Measurements from ENCODE around the gene ZNF615.

Gene ZNF615

DNA sequence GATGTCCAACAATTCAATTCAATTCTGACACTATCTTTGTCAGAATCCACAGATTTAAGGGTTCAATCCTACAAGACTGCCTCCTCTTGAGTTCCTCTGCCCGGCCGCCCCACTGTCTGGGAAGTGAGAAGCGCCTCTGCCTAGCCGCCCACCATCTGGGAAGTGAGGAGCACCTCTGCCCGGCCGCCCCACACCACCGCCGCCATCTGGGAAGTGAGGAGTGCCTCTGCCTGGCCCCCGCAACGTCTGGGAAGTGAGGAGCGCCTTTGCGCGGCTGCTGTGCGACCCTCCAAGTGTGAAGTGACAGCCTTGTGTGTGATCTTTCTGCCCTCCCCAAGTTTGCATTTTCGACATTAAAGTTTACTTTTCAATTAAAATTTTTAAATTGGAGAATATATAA, 14.2 kb upstream of the ZNF615 start:
- Histone ChIP-seq H3K4me1 (no peaks in the 10 kb centered on the region), H2AFZ (no peak overlapping the region), H3K36me3 (ENCODE audit: control insufficient read depth, insufficient read depth, low read length) (no peaks in the 10 kb centered on the region), H3K4me3 (ENCODE audit: low read depth, low read length) (no peak overlapping the region), H3K9me3 (ENCODE audit: control insufficient read depth, low read length) (no peaks in the 10 kb centered on the region), H3K27me3 (ENCODE audit: control insufficient read depth, insufficient read depth, low read length) (no peaks in the 10 kb centered on the region), H3K9ac (no peak overlapping the region), H3K79me2 (no peaks in the 10 kb centered on the region), H3K27ac (no peak overlapping the region), H3K4me2 (ENCODE audit: low read length) (no peak overlapping the region)
- TF ChIP-seq, protein P1, sequence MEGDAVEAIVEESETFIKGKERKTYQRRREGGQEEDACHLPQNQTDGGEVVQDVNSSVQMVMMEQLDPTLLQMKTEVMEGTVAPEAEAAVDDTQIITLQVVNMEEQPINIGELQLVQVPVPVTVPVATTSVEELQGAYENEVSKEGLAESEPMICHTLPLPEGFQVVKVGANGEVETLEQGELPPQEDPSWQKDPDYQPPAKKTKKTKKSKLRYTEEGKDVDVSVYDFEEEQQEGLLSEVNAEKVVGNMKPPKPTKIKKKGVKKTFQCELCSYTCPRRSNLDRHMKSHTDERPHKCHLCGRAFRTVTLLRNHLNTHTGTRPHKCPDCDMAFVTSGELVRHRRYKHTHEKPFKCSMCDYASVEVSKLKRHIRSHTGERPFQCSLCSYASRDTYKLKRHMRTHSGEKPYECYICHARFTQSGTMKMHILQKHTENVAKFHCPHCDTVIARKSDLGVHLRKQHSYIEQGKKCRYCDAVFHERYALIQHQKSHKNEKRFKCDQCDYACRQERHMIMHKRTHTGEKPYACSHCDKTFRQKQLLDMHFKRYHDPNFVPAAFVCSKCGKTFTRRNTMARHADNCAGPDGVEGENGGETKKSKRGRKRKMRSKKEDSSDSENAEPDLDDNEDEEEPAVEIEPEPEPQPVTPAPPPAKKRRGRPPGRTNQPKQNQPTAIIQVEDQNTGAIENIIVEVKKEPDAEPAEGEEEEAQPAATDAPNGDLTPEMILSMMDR (IDR thresholded peaks at IDR 0.05): no peak

DNA sequence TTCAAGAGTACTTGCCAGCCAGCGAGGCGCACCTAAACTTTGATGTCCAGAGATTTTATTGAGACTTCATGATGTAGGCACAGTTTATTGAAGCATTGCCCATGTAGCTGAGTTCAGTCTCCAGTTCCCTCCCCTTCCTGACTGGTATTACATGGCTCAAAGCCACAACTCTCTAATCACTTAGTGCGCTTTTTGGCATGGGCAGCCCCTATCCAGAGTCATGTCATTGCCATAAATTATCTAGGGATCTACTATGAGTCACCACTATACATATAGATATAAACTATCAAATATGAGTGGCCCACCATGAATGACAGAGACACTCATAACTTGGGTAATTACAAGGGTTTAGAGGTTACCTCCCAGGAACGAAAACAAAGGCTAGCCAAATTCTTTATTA, 12.5 kb upstream of the ZNF615 start:
- no peak overlapping the region for H3K4me3 ChIP-seq (ENCODE audit: low read depth, low read length)
- H3K27me3 ChIP-seq (ENCODE audit: control insufficient read depth, insufficient read depth, low read length): no peaks in the 10 kb centered on the region
- no peaks in the 10 kb centered on the region for H3K4me1 ChIP-seq
- TF ChIP-seq, protein P1 (IDR thresholded peaks at IDR 0.05): no peak
- H3K36me3 ChIP-seq (ENCODE audit: control insufficient read depth, insufficient read depth, low read length): no peaks in the 10 kb centered on the region
- no peak overlapping the region for H3K4me2 ChIP-seq (ENCODE audit: low read length)
- H3K9me3 ChIP-seq (ENCODE audit: control insufficient read depth, low read length): no peaks in the 10 kb centered on the region
- no peak overlapping the region for H2AFZ ChIP-seq
- H3K9ac ChIP-seq: no peak overlapping the region
- H3K27ac ChIP-seq: no peak overlapping the region
- H3K79me2 ChIP-seq: no peaks in the 10 kb centered on the region

DNA sequence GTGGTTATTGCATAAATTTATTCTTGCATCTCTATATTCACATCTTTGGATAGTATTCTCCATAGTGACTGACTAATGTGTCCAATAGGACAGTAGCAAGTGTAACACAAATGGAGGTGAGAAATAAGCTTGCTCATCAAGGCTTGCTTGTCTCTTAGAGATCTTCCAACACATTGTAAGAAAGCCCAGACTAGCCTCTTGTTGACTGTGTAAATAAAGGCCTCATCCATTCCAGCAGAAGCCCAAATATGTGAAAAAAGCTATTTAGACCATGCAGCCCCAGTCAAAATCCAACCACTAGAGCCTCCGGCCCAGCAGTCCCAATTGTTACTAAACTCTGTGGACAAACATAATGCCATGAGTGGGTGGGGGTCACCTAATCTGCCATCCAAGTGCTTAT, 2.7 kb upstream of the ZNF615 start:
- H3K36me3 ChIP-seq (ENCODE audit: control insufficient read depth, insufficient read depth, low read length): no peaks in the 10 kb centered on the region
- TF ChIP-seq, protein P1 (IDR thresholded peaks at IDR 0.05): no peak
- peaks cover 10% of the 10 kb centered on the region for H3K79me2 ChIP-seq
- no peak overlapping the region for H3K9ac ChIP-seq
- H3K27me3 ChIP-seq (ENCODE audit: control insufficient read depth, insufficient read depth, low read length): no peaks in the 10 kb centered on the region
- H3K27ac ChIP-seq: no peak overlapping the region
- no peak overlapping the region for H2AFZ ChIP-seq
- no peak overlapping the region for H3K4me3 ChIP-seq (ENCODE audit: low read depth, low read length)
- no peaks in the 10 kb centered on the region for H3K9me3 ChIP-seq (ENCODE audit: control insufficient read depth, low read length)
- no peak overlapping the region for H3K4me2 ChIP-seq (ENCODE audit: low read length)
- no peaks in the 10 kb centered on the region for H3K4me1 ChIP-seq

DNA sequence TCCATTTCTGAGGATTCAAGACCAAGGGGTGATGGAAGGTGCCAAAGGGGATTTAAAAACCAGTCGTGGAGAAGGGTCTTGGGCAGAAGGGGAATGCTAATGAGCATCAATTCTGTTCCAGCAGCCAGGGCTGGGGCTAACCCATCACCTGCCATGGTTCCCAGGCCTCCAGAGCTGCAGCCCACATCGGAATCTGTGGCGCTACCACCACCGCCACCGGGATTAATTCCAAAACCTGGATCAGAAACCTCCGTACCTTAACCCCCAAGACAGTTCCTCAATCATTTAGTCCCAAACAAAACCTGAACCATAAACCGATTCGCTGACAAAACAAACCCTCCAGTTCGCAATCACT, 583 bp downstream of the ZNF615 start:
- Histone ChIP-seq H3K27me3 (ENCODE audit: control insufficient read depth, insufficient read depth, low read length) (no peaks in the 10 kb centered on the region), H3K4me1 (no peaks in the 10 kb centered on the region), H3K4me3 (ENCODE audit: low read depth, low read length) (peak overlapping the region; percentile 86), H3K9ac (peak overlapping the region; percentile 80), H3K9me3 (ENCODE audit: control insufficient read depth, low read length) (no peaks in the 10 kb centered on the region), H3K4me2 (ENCODE audit: low read length) (peak overlapping the region; percentile 85), H3K27ac (peak overlapping the region; percentile 94), H3K36me3 (ENCODE audit: control insufficient read depth, insufficient read depth, low read length) (no peaks in the 10 kb centered on the region), H3K79me2 (peaks cover 23% of the 10 kb centered on the region), H2AFZ (peak overlapping the region; percentile 100)
- TF ChIP-seq, protein P1 (IDR thresholded peaks at IDR 0.05): no peak

DNA sequence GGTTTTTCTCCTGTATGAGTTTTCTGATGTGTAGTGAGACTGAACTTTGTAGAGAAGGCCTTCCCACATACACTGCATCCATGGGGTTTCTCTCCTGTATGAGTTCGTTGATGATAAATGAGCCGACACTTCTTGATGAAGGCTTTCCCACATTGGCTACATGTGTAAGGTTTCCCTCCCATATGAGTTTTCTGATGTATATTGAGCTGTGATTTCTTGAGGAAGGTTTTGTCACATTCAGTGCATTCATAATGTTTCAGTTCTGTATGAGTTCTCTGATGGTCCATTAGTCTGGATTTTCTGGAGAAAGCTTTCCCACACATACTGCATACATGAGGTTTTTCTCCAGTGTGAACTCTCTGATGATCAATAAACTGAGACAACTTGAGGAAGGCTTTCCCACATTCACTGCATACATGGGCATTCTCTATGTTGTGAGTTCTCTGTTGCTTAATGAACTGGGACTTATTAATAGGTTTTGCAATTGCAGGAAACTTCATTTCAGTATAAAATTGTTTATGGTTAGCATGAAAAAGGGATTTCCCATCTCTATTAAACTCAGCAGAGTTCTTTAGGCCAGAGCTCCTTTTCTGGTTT, 13.9 kb downstream of the ZNF615 start:
- Histone ChIP-seq H3K4me3 (ENCODE audit: low read depth, low read length) (no peak overlapping the region), H3K9ac (no peak overlapping the region), H3K79me2 (no peaks in the 10 kb centered on the region), H3K4me1 (no peaks in the 10 kb centered on the region), H3K27me3 (ENCODE audit: control insufficient read depth, insufficient read depth, low read length) (no peaks in the 10 kb centered on the region), H3K36me3 (ENCODE audit: control insufficient read depth, insufficient read depth, low read length) (peaks cover 25% of the 10 kb centered on the region), H3K4me2 (ENCODE audit: low read length) (no peak overlapping the region), H3K9me3 (ENCODE audit: control insufficient read depth, low read length) (peaks cover 26% of the 10 kb centered on the region), H3K27ac (no peak overlapping the region), H2AFZ (no peak overlapping the region)
- TF ChIP-seq, protein P1 (IDR thresholded peaks at IDR 0.05): no peak

All from parathyroid adenoma (tissue), 2 donors.